SKM-1 treated with dmso at 0.1 percent for 144 hours (cell line): ENCODE data around the gene CYP4A11.
"Not testable (repeated sequence)": the region's sequence is repeated elsewhere in the genome, so short reads cannot be mapped to it uniquely, and the experiment has no call there.

ENCODE experiments used
- DNase-seq: peaks from one replicate; lab custom pipeline; 2025; ENCODE audit not compliant: unreplicated experiment; lab: John Stamatoyannopoulos, UW

The CYP4A11 gene

GRCh38 chr1:46927249-46927835, 13.9 kb downstream of the CYP4A11 start:
- DNase-seq: no peak

- no peak for DNase-seq
Observed at GRCh38 chr1:46910790-46911189, 30.5 kb downstream of the CYP4A11 start.

GRCh38 chr1:46903481-46903880, 37.8 kb downstream of the CYP4A11 start:
- no peak for DNase-seq

- no peak for DNase-seq
Observed at GRCh38 chr1:46900401-46900800, 40.9 kb downstream of the CYP4A11 start.

GRCh38 chr1:46881656-46882055, 59.6 kb downstream of the CYP4A11 start:
- not testable (repeated sequence) for DNase-seq
